A549 treated with ZK216348 at 1 μM for 4 hours (cell line): ENCODE data around the gene CYB5R3. TPM values are rescaled to one million over a fixed set of nuclear protein-coding genes. Genes with fewer than 3 reads are reported as not detected.

ENCODE experiments used
- total RNA-seq: library from RNA; stranded (reverse); fragments of 200-300 nt; extraction: Qiagen RNA extraction; gene quantifications from 5 replicates; pipeline ENCODE4 v1.2.3, GENCODE V29; 2022; ENCODE audit warnings: low read depth

CYB5R3 gene
- 73.7 to 126 TPM (median 111 TPM) in 5 replicates for total RNA-seq

GRCh38 chr22:42649246-42650099, at the start of gene CYB5R3:
TSS of gene CYB5R3 (minus strand) at chr22:42649392. CDS start at chr22:42649315, 77 bp downstream.

GRCh38 chr22:42614312-42615091, 34.7 kb downstream of the CYB5R3 start, which contains the start of gene POLDIP3:
TSS of gene POLDIP3 (minus strand) at chr22:42614883. CDS start at chr22:42614857, 26 bp downstream.

Other genes with a start within 250 kb of the CYB5R3 start
- 0.02 TPM in 1 of 5 replicates, not detected in the others for gene NFAM1, start 217.0 kb downstream of the CYB5R3 start, total RNA-seq
- 45.9 to 58.6 TPM (median 50.8 TPM) in 5 replicates for gene RRP7A, start 129.6 kb downstream of the CYB5R3 start, total RNA-seq
- 0.14 to 0.27 TPM (median 0.26 TPM) in 3 of 5 replicates, not detected in the others for gene SERHL2, start 95.4 kb downstream of the CYB5R3 start, total RNA-seq
- gene POLDIP3, start 34.5 kb downstream of the CYB5R3 start, total RNA-seq = 32.8 to 44.1 TPM (median 39.8 TPM) in 5 replicates
- gene ATP5MGL, start 8.8 kb downstream of the CYB5R3 start, total RNA-seq = not detected in 5 replicates
- gene A4GALT, start 71.5 kb upstream of the CYB5R3 start, total RNA-seq = 12.2 to 25.9 TPM (median 19.6 TPM) in 5 replicates
- gene ARFGAP3, start 207.9 kb upstream of the CYB5R3 start, total RNA-seq = 16.7 to 27.0 TPM (median 23.4 TPM) in 5 replicates